NCI-H526 (cell line): Measurements from ENCODE around the gene ELMO3.
A peak's percentile ranks its signal among the peaks of the same experiment; 100 is the strongest.

ENCODE experiments used
- DNase-seq, 2 experiments: peaks; one replicate each; lab custom pipeline; 2025; lab: John Stamatoyannopoulos, UW

ELMO3 gene

GRCh38 chr16:67242138-67242730 is 43.3 kb downstream of the ELMO3 start:
- DNase-seq: no peak

- DNase-seq: no peak
Measured at GRCh38 chr16:67243481-67243880, 44.5 kb downstream of the ELMO3 start.

GRCh38 chr16:67244387-67245185 is 45.7 kb downstream of the ELMO3 start:
- DNase-seq: no peak

GRCh38 chr16:67245186-67245585 is 46.3 kb downstream of the ELMO3 start:
- DNase-seq: no peak

- DNase-seq: no peak
Measured at GRCh38 chr16:67245674-67246080, 46.7 kb downstream of the ELMO3 start.

- DNase-seq: peak; percentile 44 to 70
Measured at GRCh38 chr16:67246081-67246755, 47.3 kb downstream of the ELMO3 start.

GRCh38 chr16:67246756-67247191 is 47.8 kb downstream of the ELMO3 start:
- peak; percentile 46 to 88 for DNase-seq

GRCh38 chr16:67247192-67248072 is 48.5 kb downstream of the ELMO3 start, which contains the start of gene FHOD1:
Gene FHOD1 (minus strand): TSS chr16:67247481. CDS start chr16:67247410, 71 bp downstream.
- peak; percentile 65 to 90 for DNase-seq

GRCh38 chr16:67248073-67248400 is 49.1 kb downstream of the ELMO3 start:
- DNase-seq: no peak

- no peak for DNase-seq
Measured at GRCh38 chr16:67248401-67249177, 49.7 kb downstream of the ELMO3 start, which contains the start of gene SLC9A5. Gene SLC9A5 (plus strand): TSS chr16:67248979. CDS start chr16:67249015, 36 bp downstream.

- DNase-seq: no peak
Measured at GRCh38 chr16:67249178-67250044, 50.5 kb downstream of the ELMO3 start.

- no peak for DNase-seq
Measured at GRCh38 chr16:67250045-67250327, 51.1 kb downstream of the ELMO3 start.

- DNase-seq: no peak
Measured at GRCh38 chr16:67252609-67253497, 53.9 kb downstream of the ELMO3 start.
